ACHN (cell line): ENCODE data around the gene S1PR3.

Source experiments
- DNase-seq: peaks from one replicate; pipeline ENCODE4 v3.0.0-alpha.2; 2015
- in situ Hi-C: cut with HindIII; loops from 2 replicates; pipeline ENCODE4 v1.10.0; 2017; ENCODE audit warnings: low sequenced_read_pairs, low pct_ligation_motif_present, low pct_unique_long_range_greater_than_20kb

The S1PR3 gene

DNA sequence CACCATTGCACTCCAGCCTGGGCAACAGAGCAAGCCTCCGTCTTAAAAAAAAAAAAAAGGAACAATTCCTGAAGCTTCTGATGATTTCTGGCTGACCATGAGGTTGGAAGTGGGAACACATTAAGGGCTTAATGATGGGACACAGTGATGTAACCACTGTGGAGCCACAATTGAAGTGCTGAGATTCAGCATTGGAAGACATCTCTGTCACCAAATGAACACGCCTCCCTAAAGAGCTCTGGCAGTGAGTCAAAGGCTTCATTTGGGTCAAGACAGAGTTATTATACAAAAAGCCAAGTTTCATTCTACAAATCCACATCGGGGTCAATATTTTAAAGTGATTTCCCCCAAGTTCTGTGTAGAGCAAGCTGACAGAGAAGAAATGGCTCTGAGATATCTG lies 4.5 kb upstream of the S1PR3 start:
- in situ Hi-C loops = no loop called here
- no peak for DNase-seq

DNA sequence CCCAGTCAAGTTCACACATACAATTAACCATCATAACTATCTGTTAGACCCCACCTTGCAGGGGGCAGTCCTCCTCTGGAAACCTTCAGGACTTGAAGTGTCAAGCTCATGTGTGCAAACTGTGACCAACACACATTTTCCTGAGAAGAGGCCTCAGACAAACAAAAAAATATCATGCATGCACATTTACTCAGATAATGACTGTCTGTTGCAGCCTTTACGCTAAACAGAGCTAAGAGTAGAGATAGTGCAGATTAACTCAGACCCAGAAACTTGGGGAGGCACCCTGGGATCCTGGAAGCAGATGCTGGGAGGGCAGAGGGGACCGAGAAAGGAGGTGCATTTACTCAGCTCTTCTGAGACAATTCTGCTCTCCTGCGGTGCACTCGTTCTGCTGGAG lies 3.6 kb upstream of the S1PR3 start:
- DNase-seq = no peak
- in situ Hi-C loops = no loop called here

DNA sequence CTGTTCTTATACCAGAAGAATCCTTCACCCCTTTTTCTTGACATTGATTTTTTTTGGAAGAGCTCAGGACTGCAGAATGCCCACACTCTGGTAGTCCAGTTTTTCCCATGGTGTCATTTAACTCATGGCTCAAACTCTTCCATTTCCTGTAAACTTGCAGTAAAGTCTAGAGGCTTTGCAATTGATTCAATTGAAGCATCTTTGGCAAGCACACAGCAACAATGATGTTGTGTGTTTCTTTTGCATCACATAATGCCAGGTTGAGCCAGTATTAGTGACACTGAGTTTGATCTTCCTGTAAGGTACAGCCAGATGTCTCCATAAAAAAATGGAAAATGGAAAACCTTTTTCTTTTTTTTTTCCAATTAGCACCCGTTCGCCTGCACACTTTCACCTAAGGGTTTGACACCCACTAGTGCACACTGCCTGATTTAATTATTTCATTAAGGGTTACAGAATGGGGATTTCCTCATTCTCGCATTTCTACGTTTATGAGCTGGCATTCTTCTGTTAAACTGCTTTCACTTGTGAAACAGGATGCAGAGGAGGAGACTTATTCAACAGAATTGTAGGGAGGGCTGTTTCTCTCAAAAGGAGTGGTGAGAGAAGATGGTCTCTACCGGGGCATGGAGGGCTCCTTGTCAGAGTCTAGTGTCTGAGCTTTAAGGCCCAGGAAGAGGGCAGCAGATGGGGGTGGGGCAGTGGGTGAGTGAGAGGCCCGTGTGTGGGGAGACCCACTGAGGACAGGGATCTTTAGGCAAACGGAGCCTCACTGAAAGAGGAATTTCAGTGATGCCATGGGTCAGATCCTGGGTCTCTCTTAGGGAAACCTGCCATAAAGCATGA lies 2.2 kb upstream of the S1PR3 start:
- in situ Hi-C loops = no loop called here
- no peak for DNase-seq

DNA sequence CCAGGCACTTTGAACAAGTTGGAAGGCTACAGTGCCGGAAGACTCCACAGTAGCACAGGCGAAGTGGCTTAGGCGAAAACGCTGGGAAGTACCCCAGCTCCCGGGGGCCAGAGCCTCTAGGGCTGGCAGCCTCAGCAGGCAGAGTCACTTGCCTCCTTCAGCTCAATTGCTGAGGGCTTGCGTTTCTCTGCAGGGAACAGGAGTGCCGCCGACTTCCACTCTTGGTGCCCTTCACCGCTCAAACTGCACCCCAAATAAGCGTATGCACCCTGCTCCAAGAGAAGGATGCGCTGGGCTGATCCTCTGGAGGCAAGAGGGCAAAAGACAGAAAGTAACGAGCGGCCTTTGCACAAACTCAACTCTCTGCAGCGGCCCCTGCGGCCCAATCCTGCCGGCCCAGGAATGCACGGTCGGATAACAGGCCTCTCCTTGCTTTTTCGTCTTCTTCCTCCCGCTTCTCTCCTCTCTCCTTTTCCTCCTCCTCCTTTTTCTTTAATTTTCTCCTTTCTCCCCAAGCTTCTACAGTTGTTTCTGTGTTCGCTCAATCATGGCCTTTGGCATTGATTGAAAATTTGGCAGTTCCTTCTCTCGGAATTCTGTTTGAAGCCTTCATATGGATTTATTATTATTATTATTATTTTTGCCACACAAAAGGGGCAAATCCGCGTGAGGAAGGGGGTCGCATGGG lies 1.1 kb upstream of the S1PR3 start:
- in situ Hi-C loops = no loop called here
- DNase-seq = no peak

DNA sequence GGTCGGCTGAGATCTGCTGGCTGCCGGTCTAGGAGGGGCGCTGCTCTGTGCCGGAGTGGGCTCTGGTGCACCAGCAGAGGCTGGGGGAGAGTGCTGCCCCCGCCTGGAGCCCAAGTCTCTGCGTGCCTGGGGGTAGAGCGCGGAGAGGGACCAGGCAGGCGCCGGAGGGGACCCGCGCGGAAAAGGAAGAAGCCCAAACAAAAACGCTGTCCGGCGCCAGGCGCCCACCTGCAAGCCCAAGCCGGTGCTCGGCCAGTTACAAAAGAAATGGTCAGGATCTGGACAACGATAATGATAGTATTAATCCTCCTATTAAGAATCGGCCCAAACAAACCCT lies 571 bp upstream of the S1PR3 start:
- no peak for DNase-seq
- in situ Hi-C loops = no loop called here

DNA sequence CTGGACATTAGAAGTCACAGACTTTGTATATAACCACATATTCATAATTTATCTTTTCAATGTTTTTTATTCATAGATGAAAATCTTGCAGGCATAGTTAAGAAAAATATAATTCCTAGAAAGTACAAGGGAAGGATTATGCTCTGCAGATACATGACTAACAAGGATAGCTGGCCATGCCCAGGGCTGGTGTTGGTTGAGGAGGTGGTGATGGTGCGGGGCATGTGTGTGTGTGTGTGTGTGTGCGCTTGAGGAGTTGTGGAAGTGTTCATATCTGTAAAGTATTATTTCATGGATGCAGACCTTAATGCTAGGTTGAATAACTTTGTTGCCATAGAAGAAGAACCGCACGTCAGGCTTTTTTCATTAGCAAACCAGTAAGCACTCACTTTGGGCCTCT lies 1.3 kb downstream of the S1PR3 start:
- in situ Hi-C loops = no loop called here

DNA sequence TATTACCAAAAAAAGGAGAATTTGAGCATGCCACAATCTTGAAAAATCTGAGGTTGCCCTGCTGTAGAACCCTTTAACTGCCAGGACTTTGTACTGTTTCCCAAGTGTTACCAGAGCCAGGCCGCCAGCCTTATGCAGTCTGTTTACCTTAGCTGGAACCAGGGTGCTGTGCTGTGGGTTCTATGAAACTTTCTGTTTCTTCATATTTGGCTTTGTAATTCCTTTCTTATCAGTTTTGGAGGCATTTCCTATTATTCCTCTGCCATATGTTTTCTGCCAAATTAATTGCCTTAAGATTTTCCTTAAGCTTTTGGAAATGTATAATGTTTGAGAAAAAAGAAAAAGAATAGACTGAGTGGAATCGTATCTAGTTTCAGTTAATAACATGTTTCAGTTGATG lies 2.1 kb downstream of the S1PR3 start:
- DNase-seq = no peak
- in situ Hi-C loops = no loop called here

More for the DNA sequence above, 1.3 kb downstream of the S1PR3 start:
- no peak for DNase-seq

DNA sequence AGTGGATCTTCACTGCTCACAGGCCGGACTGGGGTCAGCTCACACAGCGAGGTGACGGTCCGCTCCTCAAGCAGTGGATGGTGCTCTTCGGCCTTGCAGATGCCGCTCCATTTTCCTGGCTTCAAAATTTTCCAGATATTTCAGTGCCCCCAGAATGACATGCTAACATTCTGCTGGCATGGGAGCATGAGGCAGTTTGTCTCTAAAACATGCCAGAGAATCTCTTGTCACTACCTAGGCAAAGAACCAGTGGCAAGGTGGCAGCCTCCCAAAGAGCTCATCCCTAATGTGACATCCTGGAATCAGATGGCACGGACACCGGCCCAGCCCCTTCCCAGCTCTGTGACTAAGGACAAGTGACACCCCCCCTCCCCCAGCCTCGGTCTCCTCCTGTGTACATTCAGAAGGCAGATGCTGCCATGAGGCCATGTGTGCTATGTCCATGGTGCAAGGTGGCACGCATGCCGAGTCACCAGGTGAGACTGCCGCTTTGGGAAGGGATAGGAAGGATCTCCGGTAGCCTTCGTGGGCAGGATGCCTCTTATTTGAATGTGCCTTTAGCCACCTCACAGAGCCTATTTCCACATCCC lies 2.7 kb downstream of the S1PR3 start:
- no peak for DNase-seq
- in situ Hi-C loops = no loop called here

DNA sequence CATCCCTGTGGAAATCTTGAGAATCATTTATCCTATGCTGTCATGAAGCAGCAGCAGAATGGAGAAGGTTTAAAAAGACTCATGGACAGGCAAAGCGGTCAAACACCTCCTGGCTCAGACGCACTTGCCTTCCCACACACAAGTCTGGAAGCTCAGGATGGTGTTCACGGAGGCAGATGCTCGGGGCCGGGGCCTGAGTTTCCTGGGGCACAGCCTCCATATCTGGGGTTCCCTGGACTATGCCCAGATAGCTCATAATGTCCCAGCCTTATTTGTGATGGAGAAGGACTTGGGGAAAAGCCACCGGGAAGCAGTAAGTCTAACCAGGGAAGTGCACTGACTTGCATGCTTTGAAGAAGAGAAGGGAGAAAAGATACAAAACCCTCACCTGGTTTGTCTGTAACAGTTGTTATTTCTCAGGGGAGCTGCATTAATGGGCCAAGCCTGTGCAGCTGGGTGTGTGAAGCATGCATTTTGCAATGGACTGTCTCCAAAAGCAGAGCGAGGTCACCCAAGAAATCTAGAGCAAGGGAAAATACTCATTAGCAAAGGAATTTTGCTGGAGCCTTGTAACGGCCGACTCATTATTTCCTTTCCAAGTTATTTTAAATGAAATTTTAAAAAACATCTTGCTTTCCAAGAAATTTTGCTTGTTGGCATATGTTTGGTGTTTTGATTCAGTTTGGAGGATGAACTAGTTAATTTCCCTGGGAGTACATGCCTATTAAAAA lies 3.4 kb downstream of the S1PR3 start:
- in situ Hi-C loops = no loop called here
- DNase-seq = no peak

DNA sequence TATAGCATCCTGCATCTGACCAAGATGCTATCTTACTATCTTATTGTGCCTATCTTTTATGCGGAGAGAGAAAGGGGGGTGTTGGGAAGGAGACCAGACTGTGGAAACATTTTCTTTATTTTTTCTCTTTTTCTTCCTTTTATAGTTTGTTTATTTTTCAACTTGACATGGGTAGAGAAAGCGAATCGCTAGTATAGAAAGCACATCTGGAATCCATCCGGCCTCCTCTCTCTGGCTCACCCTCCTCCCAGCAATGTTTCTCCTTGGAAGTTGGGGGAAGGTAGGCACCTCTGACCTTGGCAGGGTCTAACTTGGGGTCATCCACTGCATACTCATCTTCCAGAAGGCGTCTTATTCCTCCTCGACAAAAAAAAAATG lies 3.9 kb downstream of the S1PR3 start:
- DNase-seq = no peak
- in situ Hi-C loops = no loop called here

DNA sequence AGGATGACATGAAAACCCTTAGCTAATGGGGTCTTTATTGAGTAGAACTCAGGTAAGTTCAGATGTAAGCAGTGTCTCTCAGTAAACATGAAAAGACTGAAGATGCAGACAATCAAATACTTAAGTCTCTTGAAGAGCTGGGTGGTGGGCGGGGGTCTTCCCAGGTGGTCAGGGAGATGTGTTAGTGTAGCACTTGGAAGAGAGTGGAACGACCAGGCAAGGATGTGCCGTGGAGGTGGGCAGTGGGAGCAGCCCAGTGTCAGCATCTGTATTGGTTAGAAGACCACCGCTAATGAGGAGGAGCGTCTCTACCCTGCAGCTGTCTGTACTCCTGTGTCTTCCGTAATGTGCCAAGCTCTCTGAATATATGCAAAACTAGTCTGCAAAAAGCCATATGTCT lies 4.4 kb downstream of the S1PR3 start:
- in situ Hi-C loops = no loop called here
- DNase-seq = no peak

DNA sequence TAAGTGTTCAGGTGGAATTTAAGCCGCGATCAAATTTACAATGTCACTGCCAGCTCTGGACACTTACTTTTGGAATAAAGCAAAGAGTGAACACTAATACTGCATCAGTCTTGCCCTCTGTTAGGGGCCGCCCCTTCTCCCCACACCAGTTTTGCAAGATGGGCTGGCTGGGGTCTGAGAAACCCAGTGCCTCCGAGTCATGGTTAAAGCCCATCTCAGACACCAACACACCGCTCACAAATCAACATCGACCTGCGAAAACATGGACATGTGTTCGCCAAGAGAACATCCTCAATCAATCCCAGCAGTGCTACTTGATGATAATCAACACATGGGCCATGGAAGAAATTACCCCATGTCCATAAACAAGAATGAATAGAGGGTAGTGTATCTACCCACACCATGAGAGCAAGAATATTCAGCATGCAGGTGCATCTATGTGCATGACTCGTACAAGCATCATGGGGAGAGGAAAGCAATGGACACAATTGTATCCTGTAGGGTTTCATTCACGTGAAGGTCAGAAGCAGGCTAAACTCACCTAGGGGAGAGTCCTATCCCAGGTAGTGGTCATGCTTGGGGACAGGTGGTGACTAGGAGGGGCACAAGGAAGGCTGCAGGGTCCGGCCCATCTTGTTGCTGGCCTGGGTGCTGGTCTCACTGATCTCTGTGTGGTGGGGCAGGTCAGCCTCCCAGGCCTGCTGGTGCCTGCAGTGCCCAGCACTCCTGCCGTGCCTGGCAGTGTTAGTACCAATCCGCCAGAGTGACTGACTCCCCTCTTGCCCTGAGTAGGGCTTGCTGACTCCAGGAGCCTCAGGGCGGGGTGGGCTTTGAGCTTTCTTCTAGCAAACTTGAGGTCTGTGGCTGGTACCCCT lies 5.0 kb downstream of the S1PR3 start:
- no peak for DNase-seq
- in situ Hi-C loops = no loop called here

DNA sequence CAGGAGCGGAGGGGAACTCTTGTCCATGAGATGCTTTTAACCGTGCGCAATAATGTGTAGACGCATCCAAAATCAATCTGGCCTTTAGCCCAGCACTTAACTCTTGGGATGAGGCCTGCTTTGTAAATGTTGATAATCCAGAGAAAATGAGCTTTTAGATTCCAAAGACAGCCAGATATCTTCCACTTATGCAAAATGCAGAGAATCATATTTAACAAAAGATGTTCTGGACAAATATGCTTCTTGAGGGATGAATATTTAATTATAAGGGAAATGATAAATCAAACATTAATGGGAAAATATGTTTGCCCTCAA lies 5.6 kb downstream of the S1PR3 start:
- in situ Hi-C loops = no loop called here
- no peak for DNase-seq

DNA sequence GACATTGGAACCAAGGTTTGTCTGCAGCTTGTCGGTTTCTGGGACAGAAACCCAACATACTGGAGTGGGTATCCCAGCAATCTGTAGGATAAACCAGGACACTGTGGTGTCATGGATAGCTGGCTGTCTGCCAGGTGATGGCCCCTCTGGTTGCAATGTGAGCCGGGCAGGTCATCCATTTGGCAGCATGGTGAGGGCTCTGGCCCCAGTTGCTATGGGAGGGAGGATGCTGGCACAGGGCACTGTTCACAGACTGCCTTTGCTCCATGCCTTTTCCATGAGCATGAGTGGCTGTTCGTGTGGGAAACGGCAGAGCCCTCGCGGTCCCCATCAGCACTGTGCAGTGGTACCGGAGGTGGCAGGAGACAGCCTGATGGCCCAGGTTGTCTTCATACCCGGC lies 6.4 kb downstream of the S1PR3 start:
- in situ Hi-C loops = no loop called here

DNA sequence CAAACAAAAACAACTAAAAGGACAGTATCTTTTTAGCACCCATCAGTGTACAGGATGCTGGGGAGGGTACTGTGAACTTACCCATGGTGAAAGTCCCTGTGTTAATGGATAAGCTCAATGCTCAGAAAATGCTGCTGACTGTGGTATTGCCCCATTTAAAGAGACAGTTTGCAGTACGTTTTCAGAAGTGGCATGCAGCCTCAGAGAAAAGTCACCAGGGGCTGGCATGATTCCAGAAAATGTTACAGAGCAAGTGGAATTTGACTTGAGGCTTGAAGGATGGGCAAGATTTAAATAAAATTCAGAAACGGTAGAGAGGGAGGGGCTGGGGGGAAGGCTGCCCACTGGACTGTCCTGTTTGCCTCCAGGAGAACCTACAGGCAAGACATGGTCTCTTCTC lies 7.2 kb downstream of the S1PR3 start:
- in situ Hi-C loops = no loop called here
- DNase-seq = no peak

More for the DNA sequence above, 6.4 kb downstream of the S1PR3 start:
- no peak for DNase-seq

DNA sequence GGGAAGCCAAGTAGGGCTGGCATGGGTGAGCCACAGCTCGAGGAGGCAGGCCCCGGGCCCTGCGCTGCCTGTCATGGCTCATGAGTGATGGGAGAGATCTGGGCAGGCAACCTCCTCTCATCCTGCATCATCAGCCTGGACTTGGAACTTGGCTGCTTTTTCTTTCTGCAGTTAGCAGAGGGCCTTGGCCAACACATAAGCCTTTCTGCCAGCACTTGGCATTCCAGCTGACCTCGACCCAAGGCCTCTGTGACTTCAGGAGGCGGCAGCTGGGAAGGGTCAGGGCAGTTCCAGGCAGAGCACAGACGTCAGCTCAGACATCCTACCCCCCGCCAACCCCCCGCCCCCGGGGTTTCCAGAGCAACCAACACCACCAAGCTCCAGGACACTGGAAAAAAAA lies 7.6 kb downstream of the S1PR3 start:
- DNase-seq = no peak
- in situ Hi-C loops = no loop called here

DNA sequence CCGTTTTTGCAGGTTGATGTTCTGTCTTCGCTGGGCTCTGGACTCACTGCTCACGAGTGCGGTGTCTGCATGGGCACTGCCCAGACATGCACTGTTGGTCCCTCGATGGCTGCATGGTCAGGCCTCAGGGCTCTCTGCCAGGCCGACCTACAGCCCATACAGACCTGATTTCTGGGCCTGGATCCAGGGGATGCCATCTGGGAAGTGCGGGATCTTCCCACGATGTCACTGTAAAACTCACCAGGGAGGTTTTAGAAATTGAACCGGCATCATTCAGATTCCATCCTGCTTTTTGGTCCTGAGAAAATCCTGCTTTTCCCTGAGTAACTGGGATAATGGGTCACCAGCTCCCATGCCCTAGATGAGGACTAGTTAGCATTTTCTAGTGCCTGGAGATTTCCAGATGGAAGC lies 9.1 kb downstream of the S1PR3 start:
- in situ Hi-C loops = no loop called here
- no peak for DNase-seq

DNA sequence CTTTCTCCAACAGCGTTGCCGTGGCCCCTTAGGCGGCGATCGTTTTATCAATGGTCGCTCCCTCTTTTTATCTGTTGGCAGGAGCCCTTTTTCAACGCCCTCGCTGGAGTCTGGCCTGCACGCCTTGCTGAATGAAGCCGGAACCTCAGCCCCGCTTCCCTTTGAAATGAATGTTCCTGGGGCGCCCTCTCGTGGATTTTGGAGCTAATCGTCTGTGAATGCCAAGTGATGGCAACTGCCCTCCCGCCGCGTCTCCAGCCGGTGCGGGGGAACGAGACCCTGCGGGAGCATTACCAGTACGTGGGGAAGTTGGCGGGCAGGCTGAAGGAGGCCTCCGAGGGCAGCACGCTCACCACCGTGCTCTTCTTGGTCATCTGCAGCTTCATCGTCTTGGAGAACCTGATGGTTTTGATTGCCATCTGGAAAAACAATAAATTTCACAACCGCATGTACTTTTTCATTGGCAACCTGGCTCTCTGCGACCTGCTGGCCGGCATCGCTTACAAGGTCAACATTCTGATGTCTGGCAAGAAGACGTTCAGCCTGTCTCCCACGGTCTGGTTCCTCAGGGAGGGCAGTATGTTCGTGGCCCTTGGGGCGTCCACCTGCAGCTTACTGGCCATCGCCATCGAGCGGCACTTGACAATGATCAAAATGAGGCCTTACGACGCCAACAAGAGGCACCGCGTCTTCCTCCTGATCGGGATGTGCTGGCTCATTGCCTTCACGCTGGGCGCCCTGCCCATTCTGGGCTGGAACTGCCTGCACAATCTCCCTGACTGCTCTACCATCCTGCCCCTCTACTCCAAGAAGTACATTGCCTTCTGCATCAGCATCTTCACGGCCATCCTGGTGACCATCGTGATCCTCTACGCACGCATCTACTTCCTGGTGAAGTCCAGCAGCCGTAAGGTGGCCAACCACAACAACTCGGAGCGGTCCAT lies 10.0 kb downstream of the S1PR3 start:
- peak; percentile 78 for DNase-seq
- in situ Hi-C loops = no loop called here
